CD14-positive monocyte (primary cell): ENCODE results near the gene RPS6KA3. TPM values are rescaled to one million over a fixed set of nuclear protein-coding genes. Genes with fewer than 3 reads are reported as not detected.

ENCODE experiments used
- DNase-seq, 3 donors: peaks; one replicate each; pipeline ENCODE4 v3.0.0-alpha.2; 2011 to 2022
- H2AFZ ChIP-seq: 2 replicates; pipeline ENCODE4 v1.6.0; 2012; ENCODE audit warnings: mild to moderate bottlenecking, low read depth, low read length, inconsistent platforms; ENCODE audit not compliant: insufficient read depth, poor library complexity, severe bottlenecking
- H3K27ac ChIP-seq, 2 donors: 1 replicate in 1 of 2; 2 replicates in 1 of 2; pipeline ENCODE4 v1.5.1; 2012 to 2013; ENCODE audit warnings: low read length in 2 of 2, control low read depth in 1 of 2, inconsistent platforms in 1 of 2, low read depth in 1 of 2, mild to moderate bottlenecking in 1 of 2
- H3K27me3 ChIP-seq, 2 donors: one replicate each; pipeline versions ENCODE4 v1.6.0 to v1.6.1; 2011 to 2013; ENCODE audit warnings: low read length in 2 of 2; ENCODE audit not compliant: control insufficient read depth in 2 of 2, insufficient read depth in 2 of 2
- H3K36me3 ChIP-seq, 2 donors: replicated peaks in 1 of 2; 1 replicate in 1 of 2; 2 replicates in 1 of 2; pipeline versions ENCODE4 v1.5.1 to v1.6.1; 2012 to 2013; ENCODE audit warnings: low read length in 2 of 2, control low read depth in 1 of 2, inconsistent platforms in 1 of 2, mild to moderate bottlenecking in 1 of 2; ENCODE audit not compliant: insufficient read depth in 2 of 2, control insufficient read depth in 1 of 2
- H3K4me1 ChIP-seq, 2 donors: 1 replicate in 1 of 2; 2 replicates in 1 of 2; pipeline versions ENCODE4 v1.5.1 to v1.6.1; 2012 to 2013; ENCODE audit warnings: low read length in 2 of 2, control low read depth in 1 of 2, inconsistent platforms in 1 of 2, mild to moderate bottlenecking in 1 of 2, moderate library complexity in 1 of 2; ENCODE audit not compliant: insufficient read depth in 2 of 2, control insufficient read depth in 1 of 2
- H3K4me2 ChIP-seq: replicated peaks from 2 replicates; pipeline ENCODE3; 2012; ENCODE audit warnings: low read length, moderate library complexity, mild to moderate bottlenecking; ENCODE audit not compliant: poor library complexity, severe bottlenecking; ENCODE audit errors: extremely low read depth
- H3K4me3 ChIP-seq, 3 experiments: fragments of 200-600 bp in 1 of 3; sonication (generic) in 1 of 3; replicated peaks in 1 of 3; 1 replicate in 2 of 3; 2 replicates in 1 of 3; pipeline ENCODE4 v1.5.1; 2011 to 2013; ENCODE audit warnings: low read length in 3 of 3, mild to moderate bottlenecking in 3 of 3, control low read depth in 2 of 3, low read depth in 2 of 3, inconsistent platforms in 1 of 3, moderate library complexity in 1 of 3
- H3K79me2 ChIP-seq: 2 replicates; pipeline ENCODE4 v1.6.0; 2012; ENCODE audit warnings: mild to moderate bottlenecking, control low read depth, inconsistent platforms, low read length, moderate library complexity; ENCODE audit not compliant: insufficient read depth
- H3K9ac ChIP-seq: 2 replicates; pipeline ENCODE4 v1.6.0; 2017; ENCODE audit warnings: low read length, mild to moderate bottlenecking; ENCODE audit not compliant: insufficient read depth, poor library complexity, severe bottlenecking
- H3K9me3 ChIP-seq, 2 donors: replicated peaks in 1 of 2; 1 replicate in 1 of 2; 2 replicates in 1 of 2; pipeline versions ENCODE4 v1.5.1 to v1.6.1; 2012 to 2013; ENCODE audit warnings: low read length in 2 of 2, control low read depth in 1 of 2; ENCODE audit not compliant: control insufficient read depth in 1 of 2, insufficient read depth in 1 of 2
- H4K20me1 ChIP-seq: 2 replicates; pipeline ENCODE4 v1.6.0; 2012; ENCODE audit warnings: mild to moderate bottlenecking, low read length, control low read depth, moderate library complexity; ENCODE audit not compliant: insufficient read depth
- H3K27ac Mint-ChIP-seq, 7 donors: one replicate each; pipeline ENCODE4 v1.8.0; 2020; ENCODE audit warnings: mild to moderate bottlenecking in 7 of 7, mixed read lengths in 7 of 7, moderate library complexity in 6 of 7, inconsistent platforms in 2 of 7
- H3K27me3 Mint-ChIP-seq, 3 donors: one replicate each; pipeline ENCODE4 v1.8.0; 2021 to 2022; ENCODE audit warnings: low read depth in 3 of 3, mild to moderate bottlenecking in 3 of 3, mixed read lengths in 3 of 3, moderate library complexity in 3 of 3, inconsistent platforms in 1 of 3
- H3K36me3 Mint-ChIP-seq, 2 donors: one replicate each; pipeline ENCODE4 v1.8.0; 2020; ENCODE audit warnings: mixed read lengths in 2 of 2, inconsistent platforms in 1 of 2, mild to moderate bottlenecking in 1 of 2
- H3K4me1 Mint-ChIP-seq: one replicate; pipeline ENCODE4 v1.8.0; 2020; ENCODE audit warnings: mild to moderate bottlenecking, mixed read lengths
- H3K4me3 Mint-ChIP-seq, 2 donors: one replicate each; pipeline ENCODE4 v1.8.0; 2020; ENCODE audit warnings: mild to moderate bottlenecking in 2 of 2, mixed read lengths in 2 of 2, moderate library complexity in 1 of 2
- H3K9me3 Mint-ChIP-seq, 7 donors: one replicate each; pipeline ENCODE4 v1.8.0; 2020 to 2022; ENCODE audit warnings: mixed read lengths in 7 of 7, mild to moderate bottlenecking in 6 of 7, moderate library complexity in 6 of 7, inconsistent platforms in 2 of 7
- CTCF ChIP-seq: fragments of 200-600 bp; IDR thresholded peaks from one replicate; pipeline ENCODE4 v1.8.0; 2022; ENCODE audit warnings: antibody characterized with exemption, mild to moderate bottlenecking
- WGBS: methylation state at CpG from one replicate; pipeline ENCODE4 v1.1.5; 2013; ENCODE audit warnings: missing lambda C conversion rate; ENCODE audit not compliant: insufficient coverage; 5-methylcytosine and 5-hydroxymethylcytosine counted together
- intact Hi-C, 2 donors: fragments of 100-400 bp; cut with micrococcal nuclease; formaldehyde crosslinking; loops; one replicate each; pipeline versions ENCODE4 v1.15.0 to v1.15.1; 2023
- polyA plus RNA-seq, 3 donors: library from polyadenylated mRNA; depleted of rRNA in 1 of 3; unstranded in 2 of 3; stranded (reverse) in 1 of 3; fragments of 300-500 nt in 2 of 3; fragments of >200 nt in 1 of 3; fragmentation: Illumina TruSeq in 2 of 3; gene quantifications; 1 replicate in 2 of 3; 2 replicates in 1 of 3; pipeline ENCODE4 v1.2.3, GENCODE V29; 2012 to 2021

The RPS6KA3 gene
- polyA plus RNA-seq, 3 donors, result 14.6 to 28.2 (median 21.6) TPM

- H3K27me3 ChIP-seq, result peaks cover 0 to 6% of the 10 kb centered on the region in 2 donors
- no peaks in the 10 kb centered on the region for H3K9me3 ChIP-seq
- no peak overlapping the region for H3K4me3 Mint-ChIP-seq
- H3K27ac ChIP-seq, result no peak overlapping the region
- TF ChIP-seq CTCF, result no peak
- peaks cover 0 to 4% (median 0%) of the 10 kb centered on the region in 7 donors for H3K9me3 Mint-ChIP-seq
- no peak overlapping the region for H2AFZ ChIP-seq
- peak overlapping the region in 1 of 7 donors; percentile 7 for H3K27ac Mint-ChIP-seq
- H3K27me3 Mint-ChIP-seq, result peaks cover 0 to 24% (median 0%) of the 10 kb centered on the region in 3 donors
- H3K9ac ChIP-seq, result no peak overlapping the region
- intact Hi-C loops, result no loop called here
- peaks cover 2% of the 10 kb centered on the region for H3K4me1 Mint-ChIP-seq
- no peak overlapping the region for H3K4me3 ChIP-seq
- H3K79me2 ChIP-seq, result peaks cover 11% of the 10 kb centered on the region
- no peak for DNase-seq
- peaks cover 47 to 50% of the 10 kb centered on the region in 2 donors for H3K36me3 Mint-ChIP-seq
- peaks cover 33 to 78% of the 10 kb centered on the region in 2 donors for H3K36me3 ChIP-seq
- no peak overlapping the region for H3K4me2 ChIP-seq
- no CpG with 5 or more reads among the region's 4 CpGs for WGBS
- H3K4me1 ChIP-seq, result no peaks in the 10 kb centered on the region
- H4K20me1 ChIP-seq, result peaks cover 64% of the 10 kb centered on the region
Measured at GRCh38 chrX:20205927-20206708, 60.6 kb downstream of the RPS6KA3 start.

- Mint-ChIP-seq H3K9me3 (peaks cover 0 to 4% (median 0%) of the 10 kb centered on the region in 7 donors), H3K27ac (no peak overlapping the region), H3K4me1 (no peaks in the 10 kb centered on the region), H3K4me3 (no peak overlapping the region), H3K36me3 (peaks cover 52 to 58% of the 10 kb centered on the region in 2 donors), H3K27me3 (peaks cover 0 to 22% (median 0%) of the 10 kb centered on the region in 3 donors)
- Histone ChIP-seq H3K27me3 (peaks cover 0 to 6% of the 10 kb centered on the region in 2 donors), H3K9me3 (no peaks in the 10 kb centered on the region), H3K4me1 (no peaks in the 10 kb centered on the region), H3K4me2 (no peak overlapping the region), H3K27ac (no peak overlapping the region), H3K9ac (no peak overlapping the region), H4K20me1 (peaks cover 46% of the 10 kb centered on the region), H3K79me2 (peaks cover 2% of the 10 kb centered on the region), H3K36me3 (peaks cover 36 to 87% of the 10 kb centered on the region in 2 donors), H3K4me3 (no peak overlapping the region), H2AFZ (no peak overlapping the region)
- TF ChIP-seq CTCF, result no peak
- no peak for DNase-seq
- intact Hi-C loops, result no loop called here
- no CpG with 5 or more reads among the region's 6 CpGs for WGBS
Measured at GRCh38 chrX:20204351-20204750, 62.4 kb downstream of the RPS6KA3 start.
